HG03139 (cell line): Measurements from ENCODE around the gene TAPT1.

Experiments
- ATAC-seq: cut with Tn5 transposase; IDR thresholded peaks from one replicate; pipeline ENCODE4 v1.9.1; 2021; ENCODE audit not compliant: unreplicated experiment

Gene TAPT1

DNA sequence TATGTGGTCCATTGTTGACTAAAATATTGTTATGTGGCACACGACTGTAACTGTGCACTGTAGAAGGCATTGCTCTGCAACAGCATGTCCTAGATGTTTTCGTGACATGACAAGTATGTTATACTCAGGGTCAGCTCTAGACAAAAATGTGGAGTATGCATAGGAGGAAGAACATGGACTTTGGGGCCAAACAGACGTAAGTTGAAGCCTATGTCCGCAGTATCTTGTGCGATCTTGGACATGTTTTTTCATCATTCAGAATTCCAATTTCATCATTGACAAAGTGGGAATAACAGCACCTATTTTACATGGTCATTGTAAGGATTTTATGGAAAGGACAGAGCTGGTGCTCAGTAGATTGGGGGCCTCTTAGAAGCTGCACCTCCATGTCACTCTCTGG, 114.7 kb downstream of the TAPT1 start:
- ATAC-seq: no peak

DNA sequence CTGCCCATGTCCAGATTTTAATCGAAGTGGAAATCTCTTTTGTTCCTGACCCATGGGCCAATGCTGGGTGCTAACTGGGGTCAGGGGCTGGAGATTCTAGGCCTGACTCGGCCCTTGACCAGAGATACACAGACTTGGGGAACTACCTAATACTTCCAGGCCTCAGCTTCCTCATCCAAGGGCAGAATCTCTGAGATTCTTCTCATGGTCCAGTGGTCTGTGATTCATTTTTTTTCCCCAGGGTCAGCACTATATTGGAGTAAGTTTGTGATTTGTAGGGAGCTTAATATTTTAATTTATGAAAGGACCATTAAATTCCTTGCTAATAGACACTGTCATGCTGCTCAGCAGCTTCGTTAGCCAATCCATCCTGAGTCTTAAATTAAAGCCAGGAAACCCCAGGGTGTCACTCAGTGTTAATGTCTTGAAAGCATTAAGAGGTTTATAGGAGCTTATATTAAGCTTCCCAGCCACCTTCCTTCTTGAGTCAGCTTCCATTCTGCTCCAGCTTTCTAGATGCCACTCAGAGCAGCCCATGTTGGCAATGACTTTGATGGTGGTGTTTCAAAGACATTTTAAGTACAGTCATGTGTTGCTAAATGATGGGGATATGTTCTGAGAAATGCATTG, 115.5 kb downstream of the TAPT1 start:
- ATAC-seq: no peak
